HG03342 (cell line): Measurements from ENCODE around the gene KLHDC8A.
"Not testable (repeated sequence)": the region's sequence is repeated elsewhere in the genome, so short reads cannot be mapped to it uniquely, and the experiment has no call there.

ENCODE experiments used
- ATAC-seq: cut with Tn5 transposase; IDR thresholded peaks from one replicate; pipeline ENCODE4 v1.9.1; 2021; ENCODE audit warnings: mild to moderate bottlenecking, moderate library complexity; ENCODE audit not compliant: unreplicated experiment

Gene KLHDC8A

DNA sequence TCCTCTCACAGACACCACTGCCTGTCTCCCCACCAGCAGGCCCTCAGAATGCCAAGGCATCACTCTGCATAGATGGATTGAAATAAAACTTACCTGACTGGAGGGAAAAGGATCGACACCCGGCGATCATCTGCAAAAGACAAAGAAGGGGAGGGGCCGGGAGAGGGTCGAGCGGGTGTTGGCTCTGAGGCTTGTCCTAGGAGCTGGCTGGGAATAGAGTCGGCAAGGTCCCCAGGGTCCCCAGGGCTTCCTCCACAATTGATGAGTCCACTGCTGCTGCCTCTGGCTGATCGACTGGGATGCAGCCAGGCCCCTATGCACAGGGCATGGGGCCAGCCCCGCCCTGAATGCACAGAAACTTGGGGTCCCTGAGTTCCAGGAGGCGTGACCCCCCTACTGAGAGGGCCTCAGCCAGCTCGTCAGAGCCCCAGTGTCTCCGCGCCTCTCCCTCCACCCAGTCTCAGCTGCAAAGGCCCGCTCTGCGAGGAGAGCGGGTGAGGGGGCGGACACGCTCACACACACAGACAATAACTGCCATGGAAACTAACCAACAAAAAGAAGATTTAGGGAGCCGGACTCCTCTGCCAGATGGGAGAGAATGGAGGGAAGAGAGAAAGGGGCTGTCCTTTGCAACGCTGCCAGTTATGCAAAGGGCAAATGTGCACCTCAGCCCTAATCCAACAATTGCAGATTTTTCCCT lies at the start of gene KLHDC8A:
TSS of gene KLHDC8A (minus strand) at position 483 of the 700 bp plus-strand sequence. CDS start 13,318 bp downstream, outside the sequence.
- ATAC-seq, result no peak

DNA sequence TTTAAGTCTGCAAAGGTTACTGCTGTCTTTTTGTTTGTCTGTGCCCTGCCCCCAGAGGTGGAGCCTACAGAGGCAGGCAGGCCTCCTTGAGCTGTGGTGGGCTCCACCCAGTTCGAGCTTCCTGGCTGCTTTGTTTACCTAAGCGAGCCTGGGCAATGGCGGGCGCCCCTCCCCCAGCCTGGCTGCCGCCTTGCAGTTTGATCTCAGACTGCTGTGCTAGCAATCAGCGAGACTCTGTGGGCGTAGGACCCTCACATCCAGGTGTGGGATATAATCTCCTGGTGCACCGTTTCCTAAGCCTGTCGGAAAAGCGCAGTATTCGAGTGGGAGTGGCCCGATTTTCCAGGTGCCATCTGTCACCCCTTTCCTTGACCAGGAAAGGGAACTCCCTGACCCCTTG lies 49.5 kb upstream of the KLHDC8A start:
- ATAC-seq, result not testable (repeated sequence)

- not testable (repeated sequence) for ATAC-seq
Observed at GRCh38 chr1:205404484-205404883, 47.8 kb upstream of the KLHDC8A start.

GRCh38 chr1:205398586-205398985 lies 41.9 kb upstream of the KLHDC8A start:
- no peak for ATAC-seq

DNA sequence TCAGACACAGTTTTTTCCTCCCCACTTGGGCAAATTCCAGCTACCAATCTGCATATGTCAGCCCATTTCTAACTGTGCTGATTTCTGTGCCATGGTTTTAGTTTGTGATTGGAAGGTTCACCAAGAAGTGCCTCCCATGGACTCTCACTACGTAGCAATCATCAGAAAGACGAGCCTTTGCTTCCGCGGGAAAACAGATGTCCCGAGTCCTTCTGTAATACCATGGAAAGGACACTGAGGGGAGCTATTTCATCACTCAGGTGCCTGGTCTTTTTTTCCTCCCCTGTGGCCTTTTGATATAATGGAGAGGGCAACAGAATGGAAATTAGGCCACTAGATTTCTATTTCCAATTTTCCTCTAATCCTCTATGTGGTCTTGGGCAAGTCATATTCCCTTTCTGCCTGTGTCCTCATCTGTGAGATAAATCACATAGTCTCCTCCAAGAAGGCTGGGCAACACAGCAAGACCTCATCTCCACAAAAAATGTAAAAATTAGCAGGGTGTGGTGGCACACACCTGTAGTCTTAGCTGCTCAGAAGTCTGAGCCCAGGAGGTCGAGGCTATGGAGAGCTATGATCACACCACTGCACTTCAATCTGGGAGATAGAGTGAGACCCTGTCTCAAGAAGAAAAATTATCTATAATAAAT lies 40.4 kb upstream of the KLHDC8A start:
- no peak for ATAC-seq

GRCh38 chr1:205395616-205396015 lies 38.9 kb upstream of the KLHDC8A start:
- no peak for ATAC-seq

DNA sequence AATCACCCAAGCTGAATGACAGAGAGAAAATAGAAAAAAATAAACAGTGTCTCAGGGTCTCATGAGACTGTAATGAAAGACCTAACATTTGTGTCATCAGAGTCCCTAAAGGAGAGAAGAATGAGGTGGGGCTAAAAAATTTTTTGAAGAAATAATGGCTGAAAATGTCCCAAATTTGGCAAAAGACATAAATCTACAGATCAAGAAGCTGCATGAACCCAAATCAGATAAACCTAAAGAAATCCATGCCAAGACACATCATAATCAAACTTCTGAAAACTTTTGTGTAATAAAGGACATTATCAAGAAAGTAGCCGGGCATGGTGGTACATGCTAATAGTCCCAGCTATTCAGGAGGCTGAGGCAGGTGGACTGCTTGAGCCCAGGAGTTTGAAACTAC lies 35.9 kb upstream of the KLHDC8A start:
- no peak for ATAC-seq

GRCh38 chr1:205391386-205391785 lies 34.7 kb upstream of the KLHDC8A start:
- ATAC-seq, result no peak

GRCh38 chr1:205387845-205388244 lies 31.1 kb upstream of the KLHDC8A start:
- no peak for ATAC-seq

GRCh38 chr1:205382990-205383389 lies 26.3 kb upstream of the KLHDC8A start:
- ATAC-seq, result not testable (repeated sequence)

DNA sequence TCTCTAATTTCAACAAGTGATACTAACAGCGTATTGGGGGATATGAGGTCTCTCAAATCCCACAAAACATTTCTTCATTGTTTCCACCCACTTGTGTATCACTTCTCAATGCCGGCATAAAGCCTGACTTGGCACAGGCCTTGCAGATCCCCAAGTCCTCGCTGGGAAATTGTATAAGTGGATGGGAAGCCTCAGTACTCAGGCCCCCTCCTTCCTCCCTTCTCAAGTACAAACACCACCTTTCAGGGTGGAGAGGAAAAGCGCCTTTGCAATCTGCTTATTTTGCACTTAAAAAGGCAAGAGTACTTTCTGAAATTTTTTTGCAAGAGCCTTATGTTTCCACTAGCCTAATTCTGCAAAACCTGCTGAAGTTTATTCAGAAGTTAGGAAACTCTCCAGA lies 25.8 kb upstream of the KLHDC8A start:
- no peak for ATAC-seq

DNA sequence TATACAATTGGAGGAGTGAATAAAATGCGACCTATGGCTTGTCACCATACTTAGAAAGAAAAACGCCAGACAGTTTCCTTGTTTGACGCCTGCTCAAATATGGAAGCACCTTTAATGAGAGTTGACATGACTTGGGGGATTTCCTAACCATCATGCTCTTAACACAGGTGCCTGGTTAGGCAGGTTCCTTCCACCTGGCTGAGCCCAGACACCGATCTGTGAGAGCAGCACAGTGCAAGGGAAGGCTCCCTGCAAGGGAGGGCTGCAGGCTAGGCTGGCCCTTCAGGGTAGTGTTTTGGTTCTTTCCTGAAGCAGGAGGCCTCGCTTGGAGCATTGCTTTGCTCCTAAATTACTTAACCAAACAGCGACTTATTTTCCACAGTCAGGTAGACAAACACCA lies 24.6 kb upstream of the KLHDC8A start:
- ATAC-seq, result no peak

GRCh38 chr1:205380882-205381281 lies 24.2 kb upstream of the KLHDC8A start:
- no peak for ATAC-seq

DNA sequence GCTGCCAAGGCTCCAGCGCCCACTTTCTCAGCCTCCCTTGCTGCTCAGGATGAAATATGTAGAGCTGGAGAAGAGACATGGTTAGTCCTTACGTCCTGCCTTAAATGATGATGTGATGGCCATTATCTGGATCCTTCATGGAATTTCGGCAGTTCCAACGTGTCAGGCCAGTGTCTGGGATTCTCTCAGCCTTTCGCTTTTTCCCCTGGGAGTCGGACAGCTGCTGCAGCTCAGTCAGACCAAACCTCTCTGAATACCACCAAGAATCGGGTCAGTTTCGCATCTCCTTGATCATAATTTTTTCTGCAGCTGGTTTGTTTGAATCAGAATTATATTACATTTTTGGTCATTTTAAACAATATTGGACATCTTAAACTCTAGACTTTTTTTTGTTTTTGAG lies 22.3 kb upstream of the KLHDC8A start:
- ATAC-seq, result no peak

GRCh38 chr1:205377355-205377754 lies 20.6 kb upstream of the KLHDC8A start:
- ATAC-seq, result no peak

GRCh38 chr1:205376739-205377138 lies 20.0 kb upstream of the KLHDC8A start:
- no peak for ATAC-seq

- no peak for ATAC-seq
Observed at GRCh38 chr1:205375835-205376545, 19.3 kb upstream of the KLHDC8A start.

GRCh38 chr1:205374210-205375078 lies 17.7 kb upstream of the KLHDC8A start:
- ATAC-seq, result no peak

GRCh38 chr1:205373798-205374175 lies 17.1 kb upstream of the KLHDC8A start:
- no peak for ATAC-seq

DNA sequence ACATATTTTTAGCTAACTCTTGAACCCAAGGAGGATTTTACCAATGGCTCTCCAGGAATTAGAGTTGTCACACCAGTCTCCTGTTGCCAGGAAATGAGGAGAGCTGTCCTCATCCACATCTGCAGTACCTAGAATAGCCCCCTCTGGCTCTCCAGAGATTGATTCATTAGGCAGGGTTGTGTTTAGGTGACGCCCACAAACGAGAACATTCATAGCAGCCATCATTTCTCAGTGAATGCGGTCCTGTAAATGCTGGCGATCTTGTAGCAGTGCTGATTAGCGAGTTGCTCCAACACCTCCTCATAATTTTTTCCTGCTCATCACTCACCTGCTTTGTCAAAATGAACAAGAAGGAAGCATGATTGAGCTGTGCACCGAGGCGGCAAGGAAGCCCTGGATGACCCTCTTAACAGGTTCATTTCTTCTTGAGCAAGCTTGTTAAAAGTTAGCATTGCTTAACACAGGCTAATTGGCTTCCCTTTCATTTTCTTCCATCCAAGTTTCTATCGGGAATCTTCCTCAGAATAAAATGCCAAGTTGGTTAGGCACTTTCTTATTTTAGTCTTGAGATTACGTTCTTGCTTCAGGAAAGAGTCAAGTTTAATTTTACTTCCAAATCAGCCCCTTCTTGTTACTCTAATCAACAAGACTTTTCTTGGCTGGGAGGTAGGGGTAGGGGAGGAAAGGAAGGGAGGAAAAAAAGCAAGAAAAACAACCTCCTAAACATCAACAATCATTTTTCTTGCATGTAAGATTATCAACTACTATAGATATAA lies 16.5 kb upstream of the KLHDC8A start:
- ATAC-seq, result no peak
